Left ventricle myocardium inferior (tissue), 1 donor: ENCODE results near the gene ATAD2B. TPM values are rescaled to one million over a fixed set of nuclear protein-coding genes. Genes with fewer than 3 reads are reported as not detected.

Experiments used
- DNase-seq: peaks from one replicate; pipeline ENCODE4 v3.0.0-alpha.2; 2020
- H3K27ac ChIP-seq: fragments of 200-600 bp; replicated peaks from 2 replicates; pipeline ENCODE4 v1.8.0; 2021
- H3K27me3 ChIP-seq: fragments of 200-600 bp; 2 replicates; pipeline ENCODE4 v1.8.0; 2021; ENCODE audit warnings: low read depth
- H3K36me3 ChIP-seq: fragments of 200-600 bp; 2 replicates; pipeline ENCODE4 v1.8.0; 2021
- H3K4me1 ChIP-seq: fragments of 200-600 bp; 2 replicates; pipeline ENCODE4 v1.8.0; 2021
- H3K4me3 ChIP-seq: fragments of 200-600 bp; 2 replicates; pipeline ENCODE4 v1.8.0; 2021; ENCODE audit warnings: mild to moderate bottlenecking, moderate library complexity
- H3K9me3 ChIP-seq: fragments of 200-600 bp; replicated peaks from 2 replicates; pipeline ENCODE4 v1.8.0; 2021
- CTCF ChIP-seq: fragments of 200-600 bp; IDR thresholded peaks from 2 replicates; pipeline ENCODE4 v1.8.0; 2021; ENCODE audit warnings: antibody characterized with exemption, mild to moderate bottlenecking, borderline replicate concordance
- intact Hi-C: fragments of 100-400 bp; cut with micrococcal nuclease; formaldehyde crosslinking; loops from one replicate; pipeline ENCODE4 v1.11.0; 2022
- total RNA-seq: library from RNA; stranded (reverse); fragmentation: NEBNext Ultra II Directional; extraction: Animal tissue kit (Norgen Biotek cat#: 25700); gene quantifications from one replicate; pipeline ENCODE4 v1.2.1, GENCODE V29; 2021
- donor health status: DM: no; HTN: yes; CAD: no; lungs with severe emphysema.

The ATAD2B gene
- total RNA-seq, 1 donor from 2014 or later, result 7.9 TPM

GRCh38 chr2:23803264-23803964 is 123.5 kb downstream of the ATAD2B start:
- Histone ChIP-seq H3K36me3 (peaks cover under 1% of the 10 kb centered on the region), H3K27ac (no peak overlapping the region), H3K4me1 (peaks cover 15% of the 10 kb centered on the region), H3K9me3 (no peaks in the 10 kb centered on the region), H3K4me3 (no peak overlapping the region), H3K27me3 (no peaks in the 10 kb centered on the region)
- no peak for DNase-seq
- TF ChIP-seq CTCF, result no peak
- intact Hi-C loops, result no loop called here

- Histone ChIP-seq H3K27me3 (no peaks in the 10 kb centered on the region), H3K4me3 (no peak overlapping the region), H3K36me3 (peaks cover 4% of the 10 kb centered on the region), H3K4me1 (peaks cover 15% of the 10 kb centered on the region), H3K27ac (no peak overlapping the region), H3K9me3 (no peaks in the 10 kb centered on the region)
- TF ChIP-seq CTCF, result no peak
- intact Hi-C loops, result no loop called here
- no peak for DNase-seq
These were observed 125.5 kb downstream of the ATAD2B start for GRCh38 chr2:23801396-23801795.

GRCh38 chr2:23794234-23794633 is 132.7 kb downstream of the ATAD2B start:
- TF ChIP-seq CTCF, result no peak
- Histone ChIP-seq H3K9me3 (no peaks in the 10 kb centered on the region), H3K36me3 (peaks cover 8% of the 10 kb centered on the region), H3K27ac (no peak overlapping the region), H3K4me3 (no peak overlapping the region), H3K4me1 (peaks cover 9% of the 10 kb centered on the region), H3K27me3 (no peaks in the 10 kb centered on the region)
- intact Hi-C loops, result no loop called here
- no peak for DNase-seq

- Histone ChIP-seq H3K9me3 (no peaks in the 10 kb centered on the region), H3K4me1 (peaks cover 9% of the 10 kb centered on the region), H3K27ac (no peak overlapping the region), H3K27me3 (no peaks in the 10 kb centered on the region), H3K4me3 (no peak overlapping the region), H3K36me3 (peaks cover 8% of the 10 kb centered on the region)
- DNase-seq, result no peak
- intact Hi-C loops, result no loop called here
- TF ChIP-seq CTCF, result no peak
These were observed 133.4 kb downstream of the ATAD2B start for GRCh38 chr2:23793476-23793875.

- Histone ChIP-seq H3K4me3 (no peak overlapping the region), H3K27ac (no peak overlapping the region), H3K9me3 (no peaks in the 10 kb centered on the region), H3K4me1 (peaks cover 9% of the 10 kb centered on the region), H3K27me3 (no peaks in the 10 kb centered on the region), H3K36me3 (peaks cover 14% of the 10 kb centered on the region)
- intact Hi-C loops, result no loop called here
- TF ChIP-seq CTCF, result no peak
- DNase-seq, result no peak
These were observed 135.9 kb downstream of the ATAD2B start for GRCh38 chr2:23791030-23791429.
